ENCODE results near the gene KCTD20. TPM values are rescaled to one million over a fixed set of nuclear protein-coding genes. Genes with fewer than 3 reads are reported as not detected.

KCTD20 gene
- total RNA-seq, 1 donor from 2014 or later, result 62.4 TPM

Other genes starting within 250 kb of the KCTD20 start
- gene BRPF3, start 246.3 kb upstream of the KCTD20 start, total RNA-seq, result 20.7 and 24.5 TPM in 2 replicates
- gene PNPLA1, start 172.9 kb upstream of the KCTD20 start, total RNA-seq, result not detected in 2 replicates
- not detected in 2 replicates for gene BNIP5, start 106.1 kb upstream of the KCTD20 start, total RNA-seq
- 0.54 and 0.57 TPM in 2 replicates for gene ETV7, start 55.3 kb upstream of the KCTD20 start, total RNA-seq
- 0.09 and 0.30 TPM in 2 replicates for gene PXT1, start 146 bp upstream of the KCTD20 start, total RNA-seq
- 20.7 and 21.5 TPM in 2 replicates for gene STK38, start 104.5 kb downstream of the KCTD20 start, total RNA-seq
- gene SRSF3, start 151.4 kb downstream of the KCTD20 start, total RNA-seq, result 532 and 572 TPM in 2 replicates
- gene CDKN1A, start 235.7 kb downstream of the KCTD20 start, total RNA-seq, result 77.8 and 82.7 TPM in 2 replicates